GM21576 (cell line): ENCODE results near the gene CSNK1G1.
"Not testable (repeated sequence)": the region's sequence is repeated elsewhere in the genome, so short reads cannot be mapped to it uniquely, and the experiment has no call there.

Experiments
- ATAC-seq: cut with Tn5 transposase; IDR thresholded peaks from one replicate; pipeline ENCODE4 v1.9.1; 2021; ENCODE audit warnings: mild to moderate bottlenecking, moderate library complexity; ENCODE audit not compliant: unreplicated experiment

The CSNK1G1 gene

GRCh38 chr15:64246364-64247189 is 109.4 kb downstream of the CSNK1G1 start:
- ATAC-seq = peak; percentile 88

GRCh38 chr15:64245405-64245804 is 110.6 kb downstream of the CSNK1G1 start:
- ATAC-seq = no peak

- no peak for ATAC-seq
Observed at GRCh38 chr15:64237677-64238076, 118.3 kb downstream of the CSNK1G1 start.

GRCh38 chr15:64236156-64236894 is 119.6 kb downstream of the CSNK1G1 start:
- ATAC-seq = no peak

GRCh38 chr15:64235552-64235951 is 120.4 kb downstream of the CSNK1G1 start:
- no peak for ATAC-seq

GRCh38 chr15:64233299-64233698 is 122.7 kb downstream of the CSNK1G1 start:
- no peak for ATAC-seq

GRCh38 chr15:64232400-64232799 is 123.6 kb downstream of the CSNK1G1 start:
- no peak for ATAC-seq

- no peak for ATAC-seq
Observed at GRCh38 chr15:64229129-64229724, 126.7 kb downstream of the CSNK1G1 start.

- ATAC-seq = no peak
Observed at GRCh38 chr15:64225804-64226203, 130.2 kb downstream of the CSNK1G1 start.

GRCh38 chr15:64224511-64224910 is 131.5 kb downstream of the CSNK1G1 start:
- no peak for ATAC-seq

- no peak for ATAC-seq
Observed at GRCh38 chr15:64223882-64224281, 132.1 kb downstream of the CSNK1G1 start.

- no peak for ATAC-seq
Observed at GRCh38 chr15:64222573-64223366, 133.2 kb downstream of the CSNK1G1 start.

- not testable (repeated sequence) for ATAC-seq
Observed at GRCh38 chr15:64221911-64222310, 134.1 kb downstream of the CSNK1G1 start.

- ATAC-seq = not testable (repeated sequence)
Observed at GRCh38 chr15:64217429-64217750, 138.6 kb downstream of the CSNK1G1 start.

- no peak for ATAC-seq
Observed at GRCh38 chr15:64216730-64217428, 139.1 kb downstream of the CSNK1G1 start.

- ATAC-seq = no peak
Observed at GRCh38 chr15:64216196-64216595, 139.8 kb downstream of the CSNK1G1 start.

- ATAC-seq = no peak
Observed at GRCh38 chr15:64213646-64214045, 142.3 kb downstream of the CSNK1G1 start.

GRCh38 chr15:64211696-64212095 is 144.3 kb downstream of the CSNK1G1 start:
- ATAC-seq = no peak

GRCh38 chr15:64210371-64210770 is 145.6 kb downstream of the CSNK1G1 start:
- ATAC-seq = no peak

- no peak for ATAC-seq
Observed at GRCh38 chr15:64209680-64210334, 146.2 kb downstream of the CSNK1G1 start.
